NCI-H345 treated with DMSO at 0.1 percent for 48 hours (cell line): Measurements from ENCODE around the gene BCAT1.
"Not testable (repeated sequence)": the region's sequence is repeated elsewhere in the genome, so short reads cannot be mapped to it uniquely, and the experiment has no call there.

Experiments used
- DNase-seq: peaks from one replicate; lab custom pipeline; 2025; ENCODE audit not compliant: unreplicated experiment; lab: John Stamatoyannopoulos, UW

Gene BCAT1

DNA sequence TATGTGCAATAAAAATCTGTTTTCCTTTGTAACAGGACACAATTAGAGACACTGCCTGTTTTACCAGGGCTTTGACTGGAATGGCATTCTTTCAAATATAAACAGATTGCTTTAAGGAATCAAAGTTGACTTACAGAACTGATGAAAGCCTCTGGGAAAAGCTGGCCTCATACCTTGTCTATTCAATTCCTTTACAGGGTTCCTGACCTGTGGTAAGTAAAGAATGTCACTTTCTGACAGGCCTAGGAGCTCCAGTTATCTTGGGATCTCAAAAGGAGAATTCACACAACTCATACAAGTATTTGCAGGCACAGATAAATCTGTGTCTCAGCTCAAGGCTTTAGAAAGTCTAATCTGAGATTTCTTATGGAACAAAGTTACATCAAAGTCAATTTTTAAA is 88.4 kb downstream of the BCAT1 start:
- DNase-seq, result no peak

DNA sequence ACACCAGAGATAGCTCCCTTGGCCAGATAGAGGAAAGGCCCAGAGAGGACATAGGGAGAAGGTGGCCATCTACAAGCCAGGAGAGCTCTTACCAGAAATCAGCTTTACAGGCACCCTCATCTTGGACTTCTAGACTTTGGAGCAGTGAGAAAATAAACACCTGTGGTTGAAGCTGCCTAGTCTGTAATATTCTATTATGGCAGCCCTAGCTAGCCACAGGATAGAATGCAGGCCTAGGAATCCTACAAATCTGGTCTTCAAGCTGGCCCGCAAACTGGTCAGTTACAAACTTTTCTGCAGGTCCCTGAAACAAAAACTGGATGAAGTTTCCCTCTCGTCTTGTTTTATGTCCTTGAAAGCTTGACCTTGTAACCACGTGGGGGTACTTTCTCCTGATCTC is 92.4 kb downstream of the BCAT1 start:
- no peak for DNase-seq

DNA sequence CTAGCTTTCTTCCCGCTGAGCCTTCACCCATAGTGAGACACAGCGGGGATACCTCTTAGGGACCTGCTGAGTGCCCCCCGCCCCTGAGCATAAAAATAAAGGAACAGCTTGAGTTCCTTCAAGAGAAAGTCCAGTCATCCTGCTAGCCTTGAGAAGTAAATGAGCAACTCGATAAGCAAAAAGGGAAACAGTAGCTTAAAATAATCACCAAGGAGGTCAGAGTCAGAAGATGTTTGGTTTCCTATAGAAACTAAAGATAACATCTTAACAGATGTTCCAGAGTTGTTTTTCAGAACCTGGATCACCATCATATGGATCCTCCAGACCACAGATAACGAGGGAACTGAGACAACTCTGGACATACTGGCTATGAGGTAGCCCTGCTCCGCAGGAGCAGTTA is 94.0 kb downstream of the BCAT1 start:
- DNase-seq, result no peak

GRCh38 chr12:24854017-24854416 is 94.9 kb downstream of the BCAT1 start:
- no peak for DNase-seq

DNA sequence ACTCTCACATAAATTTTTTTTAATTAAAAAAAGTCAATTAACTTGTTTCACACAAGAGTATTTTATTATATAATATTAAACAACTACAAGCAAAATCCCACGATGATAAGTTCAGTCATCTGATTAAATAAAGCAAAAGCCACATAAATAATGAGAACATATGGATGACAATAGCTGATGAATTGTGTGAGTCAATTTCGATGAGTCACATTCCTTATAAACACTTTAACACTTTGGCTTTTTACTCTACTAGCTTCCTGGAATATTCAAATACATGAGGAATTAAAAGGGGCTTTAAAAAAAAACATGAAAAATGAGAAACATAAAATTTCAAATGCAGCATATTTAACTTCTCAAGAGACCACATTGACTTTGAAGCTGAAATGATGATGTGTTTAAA is 95.3 kb downstream of the BCAT1 start:
- no peak for DNase-seq

GRCh38 chr12:24853094-24853493 is 95.8 kb downstream of the BCAT1 start:
- no peak for DNase-seq

DNA sequence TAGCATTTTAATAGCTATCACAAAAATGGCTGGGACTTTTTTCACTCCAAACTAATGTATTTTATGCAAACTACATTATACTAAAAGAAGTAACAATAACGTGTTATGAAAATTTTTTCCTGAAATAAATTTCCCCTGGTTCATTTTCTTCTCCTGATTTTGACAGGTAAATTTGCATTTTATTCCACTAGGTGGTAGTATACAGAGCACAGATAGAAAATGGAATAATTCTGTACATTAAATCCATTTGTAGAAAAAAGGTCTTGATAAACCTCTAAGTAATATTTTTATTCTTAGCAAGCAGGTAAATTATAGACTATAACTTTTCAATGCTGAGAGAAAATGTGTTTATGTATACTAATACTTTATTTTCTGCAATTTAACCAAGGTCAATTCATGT is 96.5 kb downstream of the BCAT1 start:
- no peak for DNase-seq

- not testable (repeated sequence) for DNase-seq
Measured at GRCh38 chr12:24851883-24852282, 97.0 kb downstream of the BCAT1 start.

DNA sequence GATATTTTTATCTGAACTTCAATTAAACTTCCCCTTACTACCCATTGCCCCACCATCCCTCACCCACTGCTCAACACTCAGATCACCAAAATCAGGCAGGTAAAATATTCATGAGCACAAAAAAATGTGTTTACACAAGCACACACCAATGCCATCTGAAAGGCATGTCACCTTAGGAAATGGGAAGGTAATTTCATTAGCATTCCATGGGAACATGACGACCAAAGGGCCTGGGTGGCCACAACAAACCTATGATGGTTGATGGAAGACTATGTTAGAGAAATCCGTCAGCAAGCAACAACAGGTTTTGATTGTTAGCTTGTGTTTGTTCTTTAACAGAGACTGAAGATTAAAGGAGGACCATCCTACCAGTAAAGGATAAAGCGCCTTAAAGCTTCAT is 97.6 kb downstream of the BCAT1 start:
- DNase-seq, result no peak

DNA sequence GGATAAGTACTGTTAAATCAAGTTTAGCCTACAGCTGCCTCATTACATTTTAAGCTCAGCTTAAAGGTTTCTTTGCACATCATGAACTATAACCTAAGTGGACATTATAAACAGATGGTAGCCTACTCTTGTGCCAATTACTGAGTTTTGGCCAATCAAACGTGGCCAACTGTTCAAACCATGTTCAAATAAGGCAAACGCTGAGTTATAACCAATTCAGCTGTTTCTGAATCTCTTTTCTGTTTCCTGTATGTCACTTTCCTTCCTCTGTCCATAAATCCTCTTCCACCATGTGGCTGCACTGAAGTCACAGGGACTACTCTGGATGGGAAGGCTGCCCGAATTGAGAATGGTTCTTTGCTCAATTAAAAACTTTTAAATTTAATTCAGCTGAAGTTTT is 98.4 kb downstream of the BCAT1 start:
- DNase-seq, result no peak

DNA sequence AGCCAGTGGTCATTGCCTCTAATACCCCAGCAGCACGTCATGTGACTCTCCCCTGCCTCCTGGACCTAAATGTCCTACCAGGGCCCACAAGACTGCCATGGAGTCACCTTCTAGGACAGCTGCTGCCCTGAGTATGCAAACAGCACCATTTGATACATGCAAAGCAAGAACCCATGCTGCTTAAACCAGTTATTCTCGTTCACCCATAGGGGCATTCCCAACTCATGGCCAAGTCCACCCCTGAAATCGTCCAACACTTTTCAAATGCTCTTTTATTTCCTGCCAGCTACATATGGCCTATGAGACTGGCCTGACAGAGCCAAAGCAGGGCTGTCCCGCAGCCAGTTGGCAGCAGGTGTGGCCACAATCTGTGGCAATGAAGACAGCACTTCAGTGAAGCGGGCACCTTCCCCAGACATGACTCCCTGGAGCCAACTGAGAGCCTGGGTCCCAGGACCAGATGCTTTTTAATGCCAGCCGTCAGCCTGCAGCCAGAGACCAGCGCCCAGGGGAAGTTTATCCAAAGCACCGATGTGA is 99.9 kb downstream of the BCAT1 start:
- DNase-seq, result no peak

DNA sequence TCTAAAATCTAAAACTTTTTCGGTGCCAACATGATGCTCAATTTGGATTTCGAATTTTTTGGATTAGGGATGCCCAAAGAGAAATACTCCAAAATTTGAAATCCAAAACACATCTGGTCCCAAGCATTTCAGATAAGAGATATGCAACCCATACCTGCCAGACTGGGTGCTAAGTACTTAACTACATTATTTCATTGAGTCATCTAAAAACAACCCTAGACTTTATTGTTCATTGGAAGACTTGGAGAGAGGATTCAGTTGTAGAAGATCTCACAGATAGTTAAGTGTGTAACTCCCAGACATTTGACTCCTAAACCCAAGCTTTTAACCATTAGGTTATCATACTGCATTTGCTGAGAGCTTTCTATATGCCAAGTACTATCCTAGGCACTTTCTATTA is 102.2 kb downstream of the BCAT1 start:
- DNase-seq, result no peak

GRCh38 chr12:24845615-24846014 is 103.3 kb downstream of the BCAT1 start:
- DNase-seq, result no peak

- no peak for DNase-seq
Measured at GRCh38 chr12:24840046-24840800, 108.7 kb downstream of the BCAT1 start.

DNA sequence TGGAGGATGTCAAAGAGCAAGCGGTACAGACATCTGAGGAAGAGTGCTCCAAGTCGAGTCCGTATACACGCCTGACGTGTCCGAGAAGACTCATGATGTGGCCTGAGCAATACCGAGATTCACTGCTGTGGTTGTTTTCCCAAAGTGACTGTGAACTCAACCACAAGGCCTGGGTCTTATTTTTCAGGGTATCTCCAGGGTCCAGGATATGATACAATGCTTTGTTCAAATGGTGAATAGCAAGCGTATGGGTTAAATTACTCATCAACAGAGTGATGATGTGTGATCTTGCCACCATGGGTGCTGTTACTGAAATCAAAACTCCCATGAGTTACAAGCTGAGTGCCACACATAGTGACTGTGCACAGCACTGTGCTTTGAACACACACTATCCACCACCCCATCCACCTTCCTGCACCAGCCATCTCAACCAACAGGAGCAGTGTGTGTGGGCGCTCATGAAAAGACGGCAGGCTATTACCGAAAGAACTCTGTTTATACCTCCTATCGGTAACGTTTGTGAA is 109.6 kb downstream of the BCAT1 start:
- no peak for DNase-seq

GRCh38 chr12:24838531-24838950 is 110.4 kb downstream of the BCAT1 start:
- DNase-seq, result no peak

DNA sequence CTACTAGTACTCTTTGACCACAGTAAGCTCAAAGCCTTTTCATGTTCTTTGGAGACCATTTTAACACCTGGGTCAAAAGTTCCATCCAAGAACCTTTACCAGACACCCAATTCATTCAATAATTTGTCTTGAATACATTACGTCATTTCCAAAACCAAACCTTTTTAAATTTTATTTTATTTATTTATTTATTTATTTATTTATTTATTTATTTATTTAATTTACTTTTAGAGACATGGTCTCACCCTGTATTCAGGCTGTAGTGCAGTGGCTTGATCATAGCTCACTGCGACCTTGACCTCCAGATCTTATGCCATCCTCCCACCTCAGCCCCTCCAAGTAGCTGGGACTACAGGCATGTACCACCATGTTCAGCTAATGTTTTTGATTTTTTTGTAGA is 113.5 kb downstream of the BCAT1 start:
- DNase-seq, result no peak

DNA sequence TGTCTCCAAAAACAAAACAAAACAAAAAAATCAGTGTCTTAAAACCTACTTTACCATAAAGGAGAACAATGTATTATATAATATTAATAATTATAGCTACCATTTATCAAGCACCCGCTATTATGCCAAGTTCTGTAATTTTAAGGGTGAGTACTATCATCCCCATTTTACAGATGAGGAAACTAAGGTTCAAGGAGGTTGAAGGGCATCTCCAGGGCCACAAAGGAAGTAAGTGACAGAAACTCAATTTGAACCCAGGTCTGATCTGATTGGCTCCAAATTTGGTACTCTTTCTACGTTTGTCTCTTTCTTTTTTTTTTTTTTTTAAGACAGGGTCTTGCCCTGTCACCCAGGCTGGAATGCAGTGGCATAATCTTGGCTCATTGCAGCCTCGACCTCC is 115.4 kb downstream of the BCAT1 start:
- DNase-seq, result no peak

- DNase-seq, result no peak
Measured at GRCh38 chr12:24823808-24824515, 124.9 kb downstream of the BCAT1 start.

- no peak for DNase-seq
Measured at GRCh38 chr12:24822121-24822899, 126.6 kb downstream of the BCAT1 start.

DNA sequence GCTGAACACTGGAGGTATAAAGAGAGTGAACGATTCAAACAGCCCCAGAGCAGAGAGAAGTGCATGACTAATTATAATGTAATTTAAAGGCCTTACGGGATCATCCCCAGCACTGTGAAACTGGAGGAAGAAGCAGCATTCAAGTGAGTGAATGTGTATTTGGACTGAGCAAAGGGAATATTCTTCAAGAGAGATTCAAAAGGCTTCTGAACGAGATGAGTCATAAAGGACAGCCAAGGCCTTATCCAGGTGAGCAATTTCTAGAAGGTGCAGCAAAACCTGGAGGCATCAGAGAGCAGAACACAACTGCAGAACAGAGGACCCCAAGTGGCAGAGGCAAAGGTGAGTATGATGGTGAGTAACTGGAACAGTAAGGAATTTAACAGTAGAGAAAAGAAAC is 127.2 kb downstream of the BCAT1 start:
- DNase-seq, result no peak
